GM12801 (cell line): ENCODE measurements around the gene PDCD5.

Source experiments
- TF ChIP-seq, protein P1 (sequence below): IDR thresholded peaks from one replicate; pipeline ENCODE4 v1.5.1; 2011; ENCODE audit warnings: control low read depth; ENCODE audit not compliant: insufficient read length; ENCODE audit errors: extremely low read depth

PDCD5 gene, protein sequence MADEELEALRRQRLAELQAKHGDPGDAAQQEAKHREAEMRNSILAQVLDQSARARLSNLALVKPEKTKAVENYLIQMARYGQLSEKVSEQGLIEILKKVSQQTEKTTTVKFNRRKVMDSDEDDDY

DNA sequence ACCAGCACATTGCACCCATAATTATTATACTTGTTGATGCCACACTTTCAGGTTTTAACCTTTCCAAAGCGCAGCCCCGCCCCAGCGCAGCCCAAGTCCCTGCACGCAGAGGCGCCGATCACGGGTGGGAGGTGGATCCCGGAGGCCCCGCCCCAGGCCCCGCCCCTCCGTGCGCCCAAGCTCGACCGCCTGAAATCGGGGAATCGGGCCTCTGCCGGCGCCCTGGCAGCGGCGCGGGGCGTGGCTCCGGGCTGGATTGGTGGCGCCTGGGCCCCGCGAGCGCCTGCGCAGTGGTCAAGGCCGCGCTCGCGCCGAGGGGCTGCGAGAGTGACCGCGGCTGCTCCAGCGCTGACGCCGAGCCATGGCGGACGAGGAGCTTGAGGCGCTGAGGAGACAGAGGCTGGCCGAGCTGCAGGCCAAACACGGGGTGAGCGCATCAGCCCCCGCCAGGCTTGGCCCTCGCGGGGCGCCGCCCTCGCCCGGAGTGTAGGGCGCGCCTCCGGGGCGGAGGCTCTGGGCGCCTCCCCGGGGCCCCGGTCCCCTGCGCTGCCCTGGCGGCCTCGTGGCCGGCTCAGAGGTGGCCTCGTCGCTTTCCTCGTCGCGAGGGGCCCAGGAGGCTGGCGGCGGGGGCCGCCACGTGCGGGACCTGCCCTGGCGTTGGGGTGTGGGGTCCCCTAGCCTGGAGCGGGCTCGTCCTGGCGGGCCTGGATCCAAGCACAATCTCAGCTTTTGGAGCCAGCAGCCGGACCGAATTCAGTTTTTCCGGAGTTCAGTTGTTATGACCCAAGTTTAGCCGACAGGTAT lies at the start of gene PDCD5:
Gene PDCD5 (plus strand): TSS at position 290 of the 804 bp plus-strand sequence. CDS start 72 bp downstream, at position 362.
- TF ChIP-seq, protein P1, sequence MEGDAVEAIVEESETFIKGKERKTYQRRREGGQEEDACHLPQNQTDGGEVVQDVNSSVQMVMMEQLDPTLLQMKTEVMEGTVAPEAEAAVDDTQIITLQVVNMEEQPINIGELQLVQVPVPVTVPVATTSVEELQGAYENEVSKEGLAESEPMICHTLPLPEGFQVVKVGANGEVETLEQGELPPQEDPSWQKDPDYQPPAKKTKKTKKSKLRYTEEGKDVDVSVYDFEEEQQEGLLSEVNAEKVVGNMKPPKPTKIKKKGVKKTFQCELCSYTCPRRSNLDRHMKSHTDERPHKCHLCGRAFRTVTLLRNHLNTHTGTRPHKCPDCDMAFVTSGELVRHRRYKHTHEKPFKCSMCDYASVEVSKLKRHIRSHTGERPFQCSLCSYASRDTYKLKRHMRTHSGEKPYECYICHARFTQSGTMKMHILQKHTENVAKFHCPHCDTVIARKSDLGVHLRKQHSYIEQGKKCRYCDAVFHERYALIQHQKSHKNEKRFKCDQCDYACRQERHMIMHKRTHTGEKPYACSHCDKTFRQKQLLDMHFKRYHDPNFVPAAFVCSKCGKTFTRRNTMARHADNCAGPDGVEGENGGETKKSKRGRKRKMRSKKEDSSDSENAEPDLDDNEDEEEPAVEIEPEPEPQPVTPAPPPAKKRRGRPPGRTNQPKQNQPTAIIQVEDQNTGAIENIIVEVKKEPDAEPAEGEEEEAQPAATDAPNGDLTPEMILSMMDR, result no peak

DNA sequence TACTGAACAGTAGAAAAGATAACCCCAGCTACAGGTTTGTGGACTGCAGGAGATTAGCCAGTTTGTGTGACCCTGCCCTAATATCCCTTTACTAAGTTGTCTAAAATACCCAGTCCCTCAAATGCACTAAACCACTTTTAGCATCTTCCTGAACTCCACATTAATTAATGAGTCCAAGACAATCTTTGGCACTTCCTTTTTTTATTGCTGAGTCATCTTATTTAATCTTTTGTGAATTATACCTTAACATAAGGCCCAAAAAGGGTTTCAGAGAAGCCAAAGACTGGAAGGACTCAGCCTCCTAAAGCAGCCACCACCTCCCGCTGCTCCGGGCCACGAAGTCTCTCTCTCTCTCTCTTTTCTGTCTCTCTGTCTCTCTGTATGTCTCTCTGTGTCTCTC lies 48.8 kb upstream of the PDCD5 start:
- TF ChIP-seq, protein P1, result no peak

DNA sequence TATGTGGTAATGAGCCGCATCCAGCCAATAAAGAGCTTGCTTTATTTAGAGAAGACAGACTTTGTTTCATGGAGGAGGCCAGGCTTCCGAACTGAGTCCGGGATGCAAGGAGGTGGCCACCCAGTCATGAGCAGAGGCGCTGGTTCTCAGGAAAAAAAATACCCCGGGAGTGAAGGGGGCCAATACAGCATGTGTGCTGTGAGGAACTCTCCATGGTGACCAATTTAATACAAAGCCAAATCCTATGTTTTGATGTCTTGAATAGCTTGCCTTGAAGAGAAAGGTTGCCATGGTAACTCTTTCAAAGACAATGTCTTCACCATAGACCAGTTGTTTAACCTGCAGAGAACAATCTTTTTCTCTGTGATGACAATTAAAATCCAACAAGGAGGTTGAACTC lies 43.4 kb upstream of the PDCD5 start:
- TF ChIP-seq, protein P1, result no peak

DNA sequence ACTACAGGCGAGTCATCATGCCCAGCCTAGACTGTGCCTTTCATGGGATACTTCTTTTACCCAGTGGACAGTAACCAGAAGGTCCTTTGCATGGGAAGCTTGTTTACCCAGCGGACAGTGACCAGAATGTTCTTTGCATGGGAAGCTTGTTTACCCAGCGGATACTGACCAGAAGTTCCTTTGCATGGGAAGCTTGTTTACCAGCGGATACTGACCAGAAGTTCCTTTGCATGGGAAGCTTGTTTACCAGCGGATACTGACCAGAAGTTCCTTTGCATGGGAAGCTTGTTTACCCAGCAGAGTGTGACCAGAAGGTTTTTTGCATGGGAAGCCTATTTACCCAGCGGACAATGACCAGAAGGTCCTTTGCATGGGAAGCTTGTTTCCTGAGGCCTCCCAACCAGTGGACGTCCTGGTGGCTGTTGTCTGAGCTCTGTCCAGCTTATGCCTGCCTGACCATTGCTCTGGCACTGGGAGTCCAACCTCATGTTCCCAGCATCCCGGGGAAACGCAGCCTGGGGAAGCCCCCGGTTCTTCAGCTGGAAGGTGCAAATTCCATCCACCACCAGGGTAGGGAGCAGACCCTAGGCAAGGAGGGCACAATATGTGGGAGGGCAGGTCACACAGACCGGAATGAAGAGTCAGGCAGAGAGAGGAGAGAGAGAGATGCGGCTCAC lies 41.6 kb upstream of the PDCD5 start:
- TF ChIP-seq, protein P1, result no peak

GRCh38 chr19:32540621-32541020 lies 40.4 kb upstream of the PDCD5 start:
- TF ChIP-seq, protein P1, result no peak

DNA sequence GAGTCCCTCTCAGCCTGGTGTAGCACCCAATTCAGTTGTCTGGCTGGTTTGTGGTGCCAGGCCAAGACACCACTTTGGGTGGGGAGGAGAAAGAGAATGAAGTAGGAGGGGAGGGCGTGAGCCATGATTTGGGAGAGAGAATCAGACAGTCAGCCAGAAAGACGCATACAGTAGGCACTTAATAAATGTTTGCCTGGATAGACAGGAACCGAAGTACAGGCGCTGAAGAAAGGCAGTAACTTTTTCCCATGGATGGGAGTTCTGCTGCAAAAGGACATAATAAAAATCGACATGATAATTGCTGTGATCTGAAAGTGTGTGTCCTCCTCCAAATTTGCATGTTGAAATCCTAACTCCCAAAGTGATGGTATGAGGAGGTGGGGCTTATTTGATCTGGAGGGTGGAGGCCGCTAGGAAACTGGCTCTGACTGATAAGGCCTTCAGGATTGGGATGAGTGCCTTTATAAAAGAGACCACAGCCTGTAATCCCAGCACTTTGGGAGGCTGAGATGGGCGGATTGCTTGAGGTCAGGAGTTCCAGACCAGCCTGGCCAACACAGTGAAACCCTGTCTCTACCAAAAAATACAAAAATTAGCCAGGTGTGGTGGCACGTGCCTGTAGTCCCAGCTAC lies 38.4 kb upstream of the PDCD5 start:
- TF ChIP-seq, protein P1, result no peak
